Fibroblast of lung (primary cell): ENCODE measurements around the gene GRAP2. TPM values are rescaled to one million over a fixed set of nuclear protein-coding genes. Genes with fewer than 3 reads are reported as not detected.

ENCODE experiments used
- DNase-seq, 2 donors: peaks; one replicate each; pipeline versions ENCODE4 v3.0.0 to v3.0.0-alpha.2; 2010; ENCODE audit warnings: low read depth in 2 of 2
- H2AFZ ChIP-seq: 2 replicates; pipeline ENCODE4 v1.5.1; 2012; ENCODE audit warnings: low read length, control low read depth, inconsistent platforms
- H3K27ac ChIP-seq: 2 replicates; pipeline ENCODE4 v1.5.1; 2011; ENCODE audit warnings: low read length, control low read depth; ENCODE audit not compliant: insufficient read depth
- H3K27me3 ChIP-seq: 2 replicates; pipeline ENCODE4 v1.5.1; 2011; ENCODE audit warnings: mild to moderate bottlenecking, low read length; ENCODE audit not compliant: control insufficient read depth, insufficient read depth
- H3K36me3 ChIP-seq: 2 replicates; pipeline ENCODE4 v1.5.1; 2011; ENCODE audit warnings: low read length; ENCODE audit not compliant: control insufficient read depth, insufficient read depth
- H3K4me1 ChIP-seq: 2 replicates; pipeline ENCODE4 v1.5.1; 2011; ENCODE audit warnings: low read length; ENCODE audit not compliant: control insufficient read depth, insufficient read depth; ENCODE audit errors: extremely low read depth
- H3K4me2 ChIP-seq: 2 replicates; pipeline ENCODE4 v1.5.1; 2011; ENCODE audit warnings: low read length, control low read depth; ENCODE audit not compliant: insufficient read depth; ENCODE audit errors: extremely low read depth
- H3K4me3 ChIP-seq, 4 experiments: fragments of 200-600 bp in 1 of 4; sonication (generic) in 1 of 4; replicated peaks in 1 of 4; 2 replicates each; pipeline ENCODE4 v1.5.1; 2011 to 2016; ENCODE audit warnings: low read length in 4 of 4, low read depth in 3 of 4, mild to moderate bottlenecking in 3 of 4, control low read depth in 2 of 4, inconsistent platforms in 1 of 4, mixed read lengths in 1 of 4; ENCODE audit not compliant: insufficient read depth in 1 of 4; ENCODE audit errors: control extremely low read depth in 1 of 4
- H3K79me2 ChIP-seq: 2 replicates; pipeline ENCODE4 v1.5.1; 2012; ENCODE audit warnings: mild to moderate bottlenecking, low read length, inconsistent platforms; ENCODE audit not compliant: control insufficient read depth, insufficient read depth
- H3K9ac ChIP-seq: 2 replicates; pipeline ENCODE4 v1.5.1; 2011; ENCODE audit warnings: mild to moderate bottlenecking, low read length, control low read depth; ENCODE audit not compliant: insufficient read depth
- H3K9me3 ChIP-seq: 2 replicates; pipeline ENCODE4 v1.5.1; 2012; ENCODE audit warnings: low read depth, low read length; ENCODE audit not compliant: control insufficient read depth, insufficient read depth
- H4K20me1 ChIP-seq: 2 replicates; pipeline ENCODE4 v1.5.1; 2011; ENCODE audit warnings: low read length; ENCODE audit not compliant: control insufficient read depth, insufficient read depth; ENCODE audit errors: extremely low read depth
- CTCF ChIP-seq, 2 donors: IDR thresholded peaks in 1 of 2; conservative IDR thresholded peaks in 1 of 2; 1 replicate in 1 of 2; 2 replicates in 1 of 2; pipeline ENCODE4 v1.5.1; 2011 to 2012; ENCODE audit warnings: low read length in 2 of 2, control low read depth in 1 of 2, inconsistent platforms in 1 of 2, low read depth in 1 of 2, mild to moderate bottlenecking in 1 of 2
- EZH2 ChIP-seq: IDR thresholded peaks from 2 replicates; pipeline ENCODE4 v1.5.1; 2012; ENCODE audit warnings: low read length, control low read depth, mild to moderate bottlenecking; ENCODE audit errors: missing control alignments
- polyA plus RNA-seq, 2 donors: library from polyadenylated mRNA; depleted of rRNA in 1 of 2; stranded (reverse) in 1 of 2; unstranded in 1 of 2; fragments of >200 nt; gene quantifications; 2 replicates each; pipeline ENCODE4 v1.2.1, GENCODE V29; 2011 to 2012; ENCODE audit warnings: missing spikeins in 1 of 2
- total RNA-seq: library from RNA; depleted of rRNA; stranded (reverse); fragments of >200 nt; gene quantifications from 2 replicates; pipeline ENCODE4 v1.2.1, GENCODE V29; 2014

Gene GRAP2
- total and polyA plus RNA-seq, 2 donors (not counting 1 experiment from before 2014, with no cell fraction given), result not detected

- Histone ChIP-seq H3K27me3 (peaks cover 10% of the 10 kb centered on the region), H3K9ac (no peak overlapping the region), H3K9me3 (no peaks in the 10 kb centered on the region), H3K4me1 (no peaks in the 10 kb centered on the region), H4K20me1 (no peaks in the 10 kb centered on the region), H3K27ac (no peak overlapping the region), H3K36me3 (no peaks in the 10 kb centered on the region), H3K4me3 (no peak overlapping the region), H2AFZ (no peak overlapping the region), H3K79me2 (no peaks in the 10 kb centered on the region), H3K4me2 (no peak overlapping the region)
- DNase-seq, result no peak
- TF ChIP-seq CTCF (conservative IDR thresholded peaks at IDR 0.05 in 1 of 2, IDR thresholded peaks at IDR 0.05 in 1 of 2; ENCODE audit: low read depth in 1 of 2, low read length in 2 of 2), result no peak
- TF ChIP-seq EZH2, result no peak
Observed at GRCh38 chr22:39973656-39974055, 72.8 kb downstream of the GRAP2 start.

GRCh38 chr22:39974065-39974464 is 73.2 kb downstream of the GRAP2 start:
- TF ChIP-seq CTCF (conservative IDR thresholded peaks at IDR 0.05 in 1 of 2, IDR thresholded peaks at IDR 0.05 in 1 of 2; ENCODE audit: low read depth in 1 of 2, low read length in 2 of 2), result no peak
- no peak for TF ChIP-seq EZH2
- H3K79me2 ChIP-seq, result no peaks in the 10 kb centered on the region
- no peak overlapping the region for H3K27ac ChIP-seq
- no peak overlapping the region for H3K4me2 ChIP-seq
- no peak overlapping the region for H2AFZ ChIP-seq
- no peaks in the 10 kb centered on the region for H3K36me3 ChIP-seq
- H3K4me1 ChIP-seq, result no peaks in the 10 kb centered on the region
- H3K9me3 ChIP-seq, result no peaks in the 10 kb centered on the region
- no peaks in the 10 kb centered on the region for H4K20me1 ChIP-seq
- H3K27me3 ChIP-seq, result peaks cover 7% of the 10 kb centered on the region
- H3K9ac ChIP-seq, result no peak overlapping the region
- no peak overlapping the region for H3K4me3 ChIP-seq
- no peak for DNase-seq

GRCh38 chr22:39979048-39979447 is 78.2 kb downstream of the GRAP2 start:
- Histone ChIP-seq H3K9ac (no peak overlapping the region), H3K9me3 (no peaks in the 10 kb centered on the region), H3K4me1 (no peaks in the 10 kb centered on the region), H3K27me3 (peaks cover 7% of the 10 kb centered on the region), H4K20me1 (no peaks in the 10 kb centered on the region), H3K79me2 (no peaks in the 10 kb centered on the region), H2AFZ (no peak overlapping the region), H3K4me2 (no peak overlapping the region), H3K36me3 (no peaks in the 10 kb centered on the region), H3K4me3 (no peak overlapping the region), H3K27ac (no peak overlapping the region)
- TF ChIP-seq CTCF (conservative IDR thresholded peaks at IDR 0.05 in 1 of 2, IDR thresholded peaks at IDR 0.05 in 1 of 2; ENCODE audit: low read depth in 1 of 2, low read length in 2 of 2) (no peak), EZH2 (no peak)
- no peak for DNase-seq
